ES-I3 (cell line): ENCODE measurements around the gene ESRRG.

Source experiments
- H3K36me3 ChIP-seq: 2 replicates; pipeline ENCODE4 v1.6.1; 2013; ENCODE audit warnings: mild to moderate bottlenecking, low read length, control low read depth, moderate library complexity; ENCODE audit not compliant: insufficient read depth
- H3K4me1 ChIP-seq: 2 replicates; pipeline ENCODE4 v1.6.1; 2013; ENCODE audit warnings: mild to moderate bottlenecking, control low read depth, low read length; ENCODE audit not compliant: insufficient read depth
- H3K9ac ChIP-seq: 2 replicates; pipeline ENCODE4 v1.6.1; 2013; ENCODE audit warnings: low read depth, mild to moderate bottlenecking, low read length, moderate library complexity
- H3K9me3 ChIP-seq: 2 replicates; pipeline ENCODE4 v1.6.1; 2013; ENCODE audit warnings: mild to moderate bottlenecking, low read length, moderate library complexity; ENCODE audit not compliant: control insufficient read depth, insufficient read depth

Gene ESRRG

DNA sequence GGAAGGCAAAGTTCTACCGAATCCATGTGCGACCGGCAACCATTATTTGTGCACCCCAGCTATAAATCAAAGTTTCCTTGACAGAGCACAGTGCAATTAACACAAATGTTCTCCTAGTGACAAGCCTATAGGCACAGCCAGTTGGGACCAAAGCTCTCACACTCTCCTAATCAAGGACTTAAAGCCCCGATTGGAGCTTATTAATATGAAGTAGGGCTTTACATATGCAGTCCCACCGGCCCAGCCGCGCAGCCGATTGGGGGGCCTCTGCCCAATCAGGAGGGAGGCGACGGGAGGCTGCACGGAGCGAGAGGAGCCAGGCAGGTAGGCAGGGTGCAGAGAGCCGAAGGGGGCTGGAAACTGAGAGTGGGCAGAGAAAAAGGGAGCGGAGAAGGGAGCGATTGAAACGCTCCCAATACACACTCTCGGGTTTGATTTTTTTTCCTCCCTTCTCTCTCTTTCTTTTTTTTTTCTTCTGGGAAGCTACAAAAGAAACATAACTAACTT, at the start of gene ESRRG:
Gene ESRRG (minus strand): TSS at position 156 of the 507 bp plus-strand sequence. CDS start 130 bp downstream, at position 26.
- no peaks in the 10 kb centered on the region for H3K4me1 ChIP-seq
- peak within 1 kb of the TSS; percentile 82 for H3K9ac ChIP-seq
- H3K9me3 ChIP-seq: no peaks in the 10 kb centered on the region
- no peaks in the 10 kb centered on the region for H3K36me3 ChIP-seq

- Histone ChIP-seq H3K9me3 (no peaks in the 10 kb centered on the region), H3K9ac (no peak overlapping the region), H3K36me3 (no peaks in the 10 kb centered on the region), H3K4me1 (no peaks in the 10 kb centered on the region)
Observed at GRCh38 chr1:216771922-216772321, 48.7 kb upstream of the ESRRG start.

- no peaks in the 10 kb centered on the region for H3K36me3 ChIP-seq
- H3K4me1 ChIP-seq: no peaks in the 10 kb centered on the region
- no peak overlapping the region for H3K9ac ChIP-seq
- H3K9me3 ChIP-seq: no peaks in the 10 kb centered on the region
Observed at GRCh38 chr1:216766633-216767327, 43.6 kb upstream of the ESRRG start.

DNA sequence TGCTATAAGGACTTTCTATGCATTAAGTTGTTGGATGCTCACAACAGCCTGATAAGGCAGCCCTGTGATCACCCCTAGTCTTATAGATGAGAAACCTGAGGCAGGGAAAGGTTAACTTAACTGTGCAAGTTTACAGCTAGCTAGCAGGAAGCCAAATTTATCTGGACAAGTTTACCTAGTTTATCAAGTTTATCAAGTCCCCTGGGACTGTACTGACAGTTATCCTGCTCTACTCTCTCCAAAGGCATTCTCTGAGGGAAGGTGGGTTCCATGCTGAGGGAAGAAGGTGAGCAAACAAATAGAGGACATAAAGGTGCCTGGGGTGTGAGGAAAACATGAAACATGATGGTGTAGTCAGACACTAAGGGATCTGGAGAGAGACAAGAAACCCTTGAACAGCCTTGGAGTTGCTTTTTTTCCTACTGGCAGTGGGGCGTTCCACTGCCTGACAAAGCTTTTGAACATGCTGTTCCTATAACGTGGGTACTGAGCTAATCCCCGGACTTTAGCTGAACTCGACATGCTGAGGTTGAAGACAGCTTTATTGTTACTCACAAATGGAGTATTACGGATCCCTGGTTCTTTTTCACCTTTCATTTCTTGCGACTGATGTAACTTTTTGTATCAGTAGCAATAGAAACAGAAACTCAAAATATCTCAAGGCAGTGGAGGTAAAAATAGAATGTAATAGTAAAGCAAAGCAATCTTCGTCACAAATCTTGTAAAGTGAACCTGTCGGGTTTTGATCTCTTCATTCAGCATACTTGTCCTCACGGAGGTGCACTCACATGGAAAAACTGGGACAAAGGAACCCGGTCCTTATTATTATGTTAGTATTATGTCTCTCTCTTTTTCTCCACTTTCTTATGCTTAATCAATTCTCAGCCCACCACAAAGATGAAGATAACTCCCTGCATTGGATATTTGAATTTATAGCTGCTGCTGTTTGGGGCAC, 42.4 kb upstream of the ESRRG start:
- Histone ChIP-seq H3K4me1 (no peaks in the 10 kb centered on the region), H3K9ac (no peak overlapping the region), H3K36me3 (no peaks in the 10 kb centered on the region), H3K9me3 (no peaks in the 10 kb centered on the region)

GRCh38 chr1:216758161-216758560, 34.9 kb upstream of the ESRRG start:
- H3K36me3 ChIP-seq: no peaks in the 10 kb centered on the region
- H3K9me3 ChIP-seq: no peaks in the 10 kb centered on the region
- H3K4me1 ChIP-seq: no peaks in the 10 kb centered on the region
- H3K9ac ChIP-seq: no peak overlapping the region

GRCh38 chr1:216757110-216757509, 33.9 kb upstream of the ESRRG start:
- Histone ChIP-seq H3K9me3 (no peaks in the 10 kb centered on the region), H3K36me3 (no peaks in the 10 kb centered on the region), H3K9ac (no peak overlapping the region), H3K4me1 (no peaks in the 10 kb centered on the region)

GRCh38 chr1:216750961-216751360, 27.7 kb upstream of the ESRRG start:
- Histone ChIP-seq H3K9ac (no peak overlapping the region), H3K4me1 (no peaks in the 10 kb centered on the region), H3K9me3 (no peaks in the 10 kb centered on the region), H3K36me3 (no peaks in the 10 kb centered on the region)

GRCh38 chr1:216750031-216750627, 26.9 kb upstream of the ESRRG start:
- Histone ChIP-seq H3K36me3 (no peaks in the 10 kb centered on the region), H3K4me1 (no peaks in the 10 kb centered on the region), H3K9ac (no peak overlapping the region), H3K9me3 (no peaks in the 10 kb centered on the region)

GRCh38 chr1:216749232-216749631, 26.0 kb upstream of the ESRRG start:
- no peaks in the 10 kb centered on the region for H3K36me3 ChIP-seq
- no peak overlapping the region for H3K9ac ChIP-seq
- H3K9me3 ChIP-seq: no peaks in the 10 kb centered on the region
- no peaks in the 10 kb centered on the region for H3K4me1 ChIP-seq

DNA sequence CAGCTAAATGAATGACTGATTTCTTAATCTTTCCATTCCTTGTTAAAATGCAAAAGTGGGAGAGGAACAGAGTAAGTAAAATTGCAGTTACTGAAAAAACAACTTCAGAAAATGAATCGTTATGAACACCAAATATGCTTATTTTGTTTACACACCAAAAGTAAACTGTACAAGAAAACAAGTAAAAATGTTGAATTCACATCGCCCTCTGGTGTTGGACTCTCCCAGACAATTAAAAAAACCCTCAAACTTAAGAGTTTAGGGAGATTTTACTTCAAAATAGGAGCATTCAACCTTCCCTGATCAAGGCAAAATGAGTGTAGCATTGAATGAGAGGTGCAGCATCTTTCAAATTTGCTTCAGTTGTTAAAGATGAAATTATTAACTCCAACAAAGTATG, 19.4 kb upstream of the ESRRG start:
- peaks cover 14% of the 10 kb centered on the region for H3K4me1 ChIP-seq
- no peak overlapping the region for H3K9ac ChIP-seq
- H3K9me3 ChIP-seq: no peaks in the 10 kb centered on the region
- H3K36me3 ChIP-seq: no peaks in the 10 kb centered on the region

- Histone ChIP-seq H3K9me3 (no peaks in the 10 kb centered on the region), H3K9ac (peak overlapping the region; percentile 9; the same call in 1 of the 2 replicates)
Observed at GRCh38 chr1:216740331-216740730, 17.1 kb upstream of the ESRRG start.

GRCh38 chr1:216739793-216740192, 16.6 kb upstream of the ESRRG start:
- Histone ChIP-seq H3K9ac (peak overlapping the region; percentile 9; the same call in 1 of the 2 replicates), H3K36me3 (no peaks in the 10 kb centered on the region), H3K9me3 (no peaks in the 10 kb centered on the region), H3K4me1 (peaks cover 14% of the 10 kb centered on the region)

More at GRCh38 chr1:216740331-216740730, 17.1 kb upstream of the ESRRG start:
- Histone ChIP-seq H3K36me3 (no peaks in the 10 kb centered on the region), H3K4me1 (peaks cover 14% of the 10 kb centered on the region)

DNA sequence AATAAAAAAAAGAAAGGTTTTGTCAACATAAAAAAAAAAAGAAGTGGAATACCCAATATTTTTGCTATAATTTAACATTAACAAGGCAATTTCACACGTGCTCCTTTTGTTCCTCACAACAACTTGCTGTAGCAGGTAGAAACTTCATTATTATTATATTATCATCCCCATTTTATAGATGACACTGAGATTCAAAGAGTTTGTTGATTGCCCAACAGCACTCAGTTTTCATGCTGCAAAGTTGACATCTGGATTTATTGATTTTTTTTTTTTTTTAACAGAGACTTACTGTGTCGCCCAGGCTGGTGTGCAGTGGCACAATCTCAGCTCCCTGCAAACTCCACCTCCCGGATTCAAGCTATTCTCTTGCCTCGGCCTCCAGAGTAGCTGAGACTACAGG, 8.9 kb upstream of the ESRRG start:
- Histone ChIP-seq H3K9me3 (no peaks in the 10 kb centered on the region), H3K36me3 (no peaks in the 10 kb centered on the region), H3K9ac (no peak overlapping the region), H3K4me1 (peaks cover 4% of the 10 kb centered on the region; the same call in 1 of the 2 replicates)

DNA sequence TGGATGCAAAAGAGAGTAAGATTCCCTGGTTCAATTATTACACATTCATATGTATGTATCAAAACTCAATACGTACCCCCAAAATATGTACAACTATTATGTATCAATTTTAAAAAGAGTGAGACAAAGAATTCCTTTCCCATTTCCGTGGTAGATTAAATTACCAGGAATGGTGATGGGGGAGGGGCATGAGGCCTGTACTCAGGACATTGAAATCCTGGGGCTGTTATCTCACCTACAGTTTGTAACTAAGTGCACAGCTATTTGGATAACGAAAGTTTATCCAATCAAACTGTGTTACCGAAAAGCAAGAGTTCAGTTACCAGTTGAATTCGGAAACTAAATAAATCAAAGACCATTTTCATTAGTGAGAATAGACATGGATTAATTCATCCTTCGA, 8.3 kb upstream of the ESRRG start:
- Histone ChIP-seq H3K9ac (no peak overlapping the region), H3K4me1 (peaks cover 4% of the 10 kb centered on the region; the same call in 1 of the 2 replicates), H3K36me3 (no peaks in the 10 kb centered on the region), H3K9me3 (no peaks in the 10 kb centered on the region)
